HG03103 (cell line): ENCODE results near the gene KDM5A.
A peak's percentile ranks its signal among the peaks of the same experiment; 100 is the strongest.
"Not testable (repeated sequence)": the region's sequence is repeated elsewhere in the genome, so short reads cannot be mapped to it uniquely, and the experiment has no call there.

Experiments
- ATAC-seq: cut with Tn5 transposase; IDR thresholded peaks from one replicate; pipeline ENCODE4 v1.9.1; 2021; ENCODE audit warnings: low read depth; ENCODE audit not compliant: unreplicated experiment

Gene KDM5A

DNA sequence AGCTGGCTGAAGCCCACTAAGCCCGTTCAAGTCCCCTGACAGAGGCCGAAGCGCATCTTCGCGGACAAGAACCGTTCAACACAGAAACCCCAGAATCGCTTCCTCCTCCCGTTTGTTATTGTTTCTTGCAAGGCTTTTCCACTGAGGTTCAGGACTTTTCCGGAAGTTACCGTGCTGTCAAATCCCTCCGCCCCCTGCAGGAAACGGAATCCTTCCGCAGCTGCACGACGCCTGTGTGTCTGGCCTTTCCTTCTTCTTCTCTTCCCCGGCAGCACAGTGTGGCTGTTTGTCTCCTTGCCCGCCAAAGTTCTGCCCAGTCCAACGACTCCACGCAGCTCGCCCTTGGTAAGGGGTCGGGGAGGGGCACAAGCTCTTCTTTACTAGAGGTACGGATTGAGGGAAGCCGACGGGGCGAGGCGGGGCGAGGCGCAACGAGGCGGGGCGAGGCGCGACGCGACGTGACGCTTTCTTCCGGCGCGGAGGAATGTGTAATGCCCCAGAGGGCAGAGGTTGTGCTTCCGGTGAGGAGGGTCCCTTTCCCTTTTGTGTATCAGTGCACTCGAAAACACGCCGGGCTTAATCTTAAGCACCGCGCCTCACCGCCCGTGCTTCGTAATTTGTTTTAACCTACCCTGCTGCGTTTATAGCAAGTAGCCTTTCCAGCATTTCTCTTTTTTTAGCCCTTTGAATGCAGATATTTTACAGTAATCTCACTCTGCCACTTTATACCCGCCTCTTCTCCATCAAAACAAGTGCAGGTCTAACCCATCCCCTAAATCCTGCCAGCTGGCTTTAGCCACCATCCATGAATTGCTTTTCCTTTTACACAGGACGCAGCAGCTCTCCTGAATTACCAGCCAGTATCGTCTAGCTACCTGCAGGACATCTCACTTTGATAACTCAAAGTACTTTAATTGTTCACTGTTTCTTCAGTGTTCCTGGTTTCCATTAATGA, at the start of gene KDM5A:
Gene KDM5A (minus strand): TSS at position 179 of the 955 bp plus-strand sequence. CDS start 229 bp downstream, outside the sequence.
- peak; percentile 85 for ATAC-seq

GRCh38 chr12:435737-436136, 46.6 kb upstream of the KDM5A start:
- not testable (repeated sequence) for ATAC-seq

DNA sequence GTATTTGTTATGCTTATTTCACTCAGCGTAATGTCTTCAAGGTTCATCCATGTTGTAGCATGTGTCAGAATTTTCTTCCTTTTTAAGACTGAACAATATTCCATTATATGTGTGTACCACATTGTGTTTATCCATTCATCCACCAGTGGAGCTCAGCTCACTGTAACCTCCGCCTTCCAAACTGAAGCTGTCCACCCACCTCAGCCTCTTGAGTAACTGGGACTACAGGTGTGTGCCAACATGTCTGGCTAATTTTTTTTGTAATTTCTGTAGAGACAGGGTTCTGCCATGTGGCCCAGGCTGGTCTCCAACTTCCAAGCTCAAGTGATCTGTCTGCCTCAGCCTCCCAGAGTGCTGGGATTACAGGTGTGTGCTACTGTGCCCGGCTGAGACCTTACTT, 33.4 kb upstream of the KDM5A start:
- ATAC-seq, result no peak

- no peak for ATAC-seq
Observed at GRCh38 chr12:418432-418831, 29.3 kb upstream of the KDM5A start.

DNA sequence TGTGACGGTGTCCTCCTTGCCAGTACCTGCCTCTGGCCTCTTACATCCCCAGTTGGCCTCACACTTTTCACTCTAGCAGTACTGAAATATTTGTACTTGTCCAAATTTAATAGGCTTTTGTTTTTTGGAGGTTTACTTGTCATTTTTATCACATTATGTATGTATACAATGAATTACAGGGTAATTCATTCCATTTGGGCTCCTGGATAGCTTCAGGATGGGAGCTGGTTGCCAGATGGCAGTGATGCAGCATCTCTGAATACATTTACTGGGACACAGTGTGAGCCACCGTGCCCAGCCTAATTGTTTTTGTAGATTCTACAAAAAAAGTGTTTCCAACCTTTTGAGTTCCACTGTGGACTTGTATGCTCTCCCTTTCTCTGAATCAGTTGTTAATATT, 25.7 kb upstream of the KDM5A start:
- ATAC-seq, result no peak

DNA sequence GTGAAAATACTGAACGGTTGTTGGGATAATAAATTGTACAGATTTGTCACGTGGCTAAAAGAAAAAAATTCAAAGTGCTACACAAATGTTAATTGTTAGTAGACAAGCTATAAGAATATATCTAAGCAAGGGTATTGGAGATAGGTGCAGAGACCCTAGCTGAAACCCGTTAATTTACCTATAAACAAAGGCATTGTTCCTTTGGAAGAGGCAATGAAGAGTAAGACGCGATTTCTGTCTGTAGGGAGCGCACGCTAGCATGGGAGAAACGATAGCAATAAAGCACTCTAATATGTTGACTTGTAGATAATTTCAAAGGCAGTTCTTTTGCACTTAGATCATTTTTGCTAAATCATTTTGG, 12.9 kb upstream of the KDM5A start:
- no peak for ATAC-seq

- ATAC-seq, result peak; percentile 97
Observed at GRCh38 chr12:401235-402028, 12.3 kb upstream of the KDM5A start, which contains the start of gene CCDC77. Gene CCDC77 (plus strand): TSS chr12:401644. CDS start chr12:409384, 7,740 bp downstream.

DNA sequence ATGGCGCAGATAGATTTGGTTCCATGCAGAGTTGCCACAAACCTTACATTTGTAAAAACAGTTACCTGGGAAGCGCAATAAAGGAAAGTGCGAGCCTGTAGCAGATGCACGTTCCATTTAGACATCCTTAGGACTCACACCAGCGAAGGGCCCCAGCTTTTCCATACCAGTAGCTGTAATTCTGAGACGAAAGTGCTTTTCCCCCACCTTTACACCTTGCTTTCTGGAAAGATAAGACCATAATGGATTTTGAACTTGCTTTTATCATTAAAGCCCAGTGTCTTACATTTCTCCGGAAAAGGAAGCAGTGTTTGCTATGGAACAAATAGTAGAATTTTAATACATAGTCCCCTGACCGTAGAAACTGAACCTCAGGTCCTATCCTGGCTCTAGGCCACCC, 11.7 kb upstream of the KDM5A start:
- no peak for ATAC-seq

GRCh38 chr12:388541-389141, 479 bp downstream of the KDM5A start:
- ATAC-seq, result peak; percentile 27

DNA sequence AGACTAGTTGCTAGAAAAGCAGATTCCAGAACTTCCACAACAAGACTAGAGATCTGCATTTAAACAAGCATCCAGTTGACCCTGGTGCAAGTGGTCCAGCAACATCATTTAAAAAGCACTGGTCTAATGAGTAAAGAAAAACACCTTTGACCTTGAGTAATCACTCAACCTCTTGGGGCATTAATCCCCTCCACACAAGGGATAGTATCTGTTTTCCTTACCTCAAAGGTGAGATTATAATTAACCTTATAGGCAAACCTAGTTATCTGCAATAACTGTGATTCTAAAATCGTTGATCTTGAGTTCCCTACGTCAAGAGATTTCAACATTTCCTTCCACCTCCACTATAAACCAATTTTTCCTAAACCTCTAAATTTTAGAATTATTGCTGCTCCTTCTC, 1.1 kb downstream of the KDM5A start:
- ATAC-seq, result no peak

DNA sequence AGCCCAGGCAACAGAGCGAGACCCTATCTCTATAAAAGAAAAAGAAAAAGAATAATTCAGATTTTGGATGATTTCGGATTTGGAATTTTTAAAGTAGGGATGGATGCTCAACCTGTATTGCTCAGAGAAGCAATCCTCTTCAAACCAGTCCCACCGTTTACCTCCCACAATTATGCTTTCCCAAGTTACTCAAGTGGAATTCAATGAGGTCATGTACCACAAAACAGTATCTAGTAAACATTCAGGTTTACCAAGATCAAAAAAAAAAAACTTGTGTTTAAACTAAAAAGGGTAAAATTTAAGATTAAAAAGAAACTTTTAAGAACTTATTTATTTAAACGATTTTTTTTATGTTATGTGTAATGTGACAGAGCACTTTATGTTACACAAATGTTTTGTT, 2.5 kb downstream of the KDM5A start:
- no peak for ATAC-seq

DNA sequence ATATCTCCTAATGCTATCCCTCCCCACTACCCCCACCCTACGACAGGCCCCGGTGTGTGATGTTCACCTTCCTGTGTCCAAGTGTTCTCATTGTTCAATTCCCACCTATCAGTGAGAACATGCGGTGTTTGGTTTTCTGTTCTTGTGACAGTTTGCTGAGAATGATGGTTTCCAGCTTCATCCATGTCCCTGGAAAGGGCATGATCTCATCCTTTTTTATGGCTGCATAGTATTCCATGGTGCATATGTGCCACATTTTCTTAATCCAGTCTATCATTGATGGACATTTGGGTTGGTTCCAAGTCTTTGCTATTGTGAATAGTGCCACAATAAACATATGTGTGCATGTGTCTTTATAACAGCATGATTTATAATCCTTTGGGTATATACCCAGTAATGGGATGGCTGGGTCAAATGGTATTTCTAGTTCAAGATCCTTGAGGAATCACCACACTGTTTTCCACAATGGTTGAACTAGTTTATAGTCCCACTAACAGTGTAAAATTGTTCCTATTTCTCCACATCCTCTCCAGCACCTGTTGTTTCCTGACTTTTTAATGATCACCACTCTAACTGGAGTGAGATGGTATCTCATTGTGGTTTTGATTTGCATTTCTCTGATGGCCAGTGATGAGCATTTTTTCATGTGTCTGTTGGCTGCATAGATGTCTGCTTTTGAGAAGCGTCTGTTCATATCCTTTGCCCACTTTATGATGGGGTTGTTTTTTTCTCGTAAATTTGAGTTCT, 18.2 kb downstream of the KDM5A start:
- not testable (repeated sequence) for ATAC-seq

DNA sequence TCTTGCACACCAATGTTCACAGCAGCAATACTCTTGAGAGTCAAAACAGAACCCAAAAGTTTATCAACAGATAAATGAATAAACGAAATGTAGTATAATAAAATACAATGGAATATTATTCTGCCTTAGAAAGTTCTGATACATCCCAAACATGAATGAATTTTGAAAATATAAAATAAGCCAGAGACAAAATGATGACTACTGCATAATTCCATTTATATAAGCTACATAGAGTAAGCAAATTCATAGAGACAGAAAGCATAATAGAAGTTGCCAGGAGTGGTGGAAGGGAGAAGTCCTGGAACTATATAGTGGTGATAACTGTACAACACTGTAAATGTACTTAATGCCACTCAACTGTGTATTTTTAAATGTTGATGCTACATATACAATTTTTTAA, 21.1 kb downstream of the KDM5A start:
- ATAC-seq, result no peak

GRCh38 chr12:366820-367219, 22.3 kb downstream of the KDM5A start:
- no peak for ATAC-seq

- ATAC-seq, result no peak
Observed at GRCh38 chr12:359091-359490, 30.0 kb downstream of the KDM5A start.

- ATAC-seq, result no peak
Observed at GRCh38 chr12:356276-356988, 32.7 kb downstream of the KDM5A start.

- ATAC-seq, result not testable (repeated sequence)
Observed at GRCh38 chr12:351197-351596, 37.9 kb downstream of the KDM5A start.

- ATAC-seq, result not testable (repeated sequence)
Observed at GRCh38 chr12:349625-350024, 39.5 kb downstream of the KDM5A start.

- not testable (repeated sequence) for ATAC-seq
Observed at GRCh38 chr12:343036-343435, 46.1 kb downstream of the KDM5A start.

DNA sequence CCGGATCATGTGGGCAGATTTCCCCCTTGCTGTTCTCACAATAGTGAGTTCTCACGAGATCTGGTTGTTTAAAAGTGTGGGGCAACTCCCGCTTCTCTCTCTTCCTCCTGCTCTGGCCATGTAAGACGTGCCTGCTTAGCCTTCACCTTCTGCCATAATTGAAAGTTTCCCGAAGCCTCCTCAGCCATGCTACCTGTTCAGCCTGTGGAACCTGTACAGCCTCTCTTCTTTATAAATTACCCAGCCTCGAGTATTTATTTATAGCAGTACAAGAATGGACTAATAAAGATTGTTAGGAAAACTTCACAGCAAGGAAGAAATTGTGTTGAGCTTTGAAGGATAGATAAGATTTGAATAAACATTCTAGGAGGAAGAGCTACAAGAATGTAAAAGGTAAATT, 52.1 kb downstream of the KDM5A start:
- ATAC-seq, result no peak
